Ishikawa (cell line): ENCODE results near the gene EMILIN2.

Experiments
- CEBPB ChIP-seq: IDR thresholded peaks from 2 replicates; pipeline ENCODE4 v1.6.1; 2012
- EGR1 ChIP-seq: IDR thresholded peaks from 2 replicates; pipeline ENCODE4 v1.6.1; 2012
- EP300 ChIP-seq: IDR thresholded peaks from 2 replicates; pipeline ENCODE4 v1.6.1; 2012; ENCODE audit warnings: borderline replicate concordance
- MAX ChIP-seq: IDR thresholded peaks from 2 replicates; pipeline ENCODE4 v1.6.1; 2012
- NFIC ChIP-seq: IDR thresholded peaks from 2 replicates; pipeline ENCODE4 v1.6.1; 2012
- RAD21 ChIP-seq: IDR thresholded peaks from 2 replicates; pipeline ENCODE4 v1.6.1; 2012; ENCODE audit warnings: low read depth
- REST ChIP-seq: IDR thresholded peaks from 2 replicates; pipeline ENCODE4 v1.6.1; 2012; ENCODE audit warnings: low read depth, mild to moderate bottlenecking
- TCF12 ChIP-seq: IDR thresholded peaks from 2 replicates; pipeline ENCODE4 v1.6.1; 2012; ENCODE audit warnings: low read depth
- YY1 ChIP-seq: IDR thresholded peaks from 2 replicates; pipeline ENCODE4 v1.6.1; 2012; ENCODE audit warnings: low read depth
- ZBTB7A ChIP-seq: IDR thresholded peaks from 2 replicates; pipeline ENCODE4 v1.6.1; 2012; ENCODE audit warnings: low read depth

- no peak for TF ChIP-seq YY1
- no peak for TF ChIP-seq REST
- no peak for TF ChIP-seq NFIC
- TF ChIP-seq EP300, result no peak
- no peak for TF ChIP-seq CEBPB
- TF ChIP-seq MAX, result no peak
- no peak for TF ChIP-seq EGR1
- TF ChIP-seq ZBTB7A, result no peak
- TF ChIP-seq TCF12, result no peak
- TF ChIP-seq RAD21, result no peak
These were observed 48.6 kb downstream of the EMILIN2 start for GRCh38 chr18:2895391-2895790.
